Kidney (tissue), 11 donors: Measurements from ENCODE around the gene CEP170. TPM values are rescaled to one million over a fixed set of nuclear protein-coding genes. Genes with fewer than 3 reads are reported as not detected.
"Not testable (repeated sequence)": the region's sequence is repeated elsewhere in the genome, so short reads cannot be mapped to it uniquely, and the experiment has no call there.

Source experiments
- DNase-seq, 5 donors: peaks; one replicate each; pipeline ENCODE4 v3.0.0-alpha.2; 2013 to 2020
- FAIRE-seq: peaks from 2 replicates; lab custom pipeline; 2012; peaks lifted over from hg19 to GRCh38; lab: Jason Lieb, UNC
- H3K27ac ChIP-seq, 2 donors: one replicate each; pipeline ENCODE4 v1.7.0; 2013; ENCODE audit warnings: low read depth in 2 of 2, low read length in 2 of 2, inconsistent platforms in 1 of 2
- H3K27me3 ChIP-seq: one replicate; pipeline ENCODE4 v1.7.1; 2013; ENCODE audit warnings: low read length, inconsistent platforms; ENCODE audit not compliant: control insufficient read depth, insufficient read depth
- H3K36me3 ChIP-seq, 3 donors: one replicate each; pipeline versions ENCODE4 v1.7.0 to v1.7.1; 2013; ENCODE audit warnings: low read length in 3 of 3, control low read depth in 1 of 3, inconsistent platforms in 1 of 3; ENCODE audit not compliant: insufficient read depth in 3 of 3, control insufficient read depth in 2 of 3
- H3K4me1 ChIP-seq, 3 donors: one replicate each; pipeline versions ENCODE4 v1.7.0 to v1.7.1; 2013; ENCODE audit warnings: low read length in 3 of 3, inconsistent platforms in 1 of 3, low read depth in 1 of 3; ENCODE audit not compliant: control insufficient read depth in 2 of 3, insufficient read depth in 2 of 3
- H3K4me3 ChIP-seq, 3 donors: one replicate each; pipeline versions ENCODE4 v1.7.0 to v1.8.1; 2013; ENCODE audit warnings: low read length in 3 of 3, control low read depth in 1 of 3, inconsistent platforms in 1 of 3
- H3K9ac ChIP-seq, 3 donors: one replicate each; pipeline versions ENCODE4 v1.7.0 to v1.7.1; 2013; ENCODE audit warnings: low read length in 3 of 3, control low read depth in 1 of 3, inconsistent platforms in 1 of 3
- H3K9me3 ChIP-seq, 3 donors: one replicate each; pipeline versions ENCODE4 v1.7.0 to v1.7.1; 2013; ENCODE audit warnings: low read length in 3 of 3, control low read depth in 1 of 3, inconsistent platforms in 1 of 3; ENCODE audit not compliant: control insufficient read depth in 2 of 3, insufficient read depth in 1 of 3
- intact Hi-C: fragments of 100-400 bp; cut with DNase I; formaldehyde crosslinking; loops from one replicate; pipeline ENCODE4 v1.11.1; 2022
- polyA plus RNA-seq: library from polyadenylated mRNA; stranded (reverse); fragments of 350-450 nt; fragmentation: Illumina TruSeq; extraction: RNeasy Lipid Tissue Mini Kit (QIAGEN cat#74804); gene quantifications from one replicate; pipeline ENCODE4 v1.2.3, GENCODE V29; 2014; ENCODE audit warnings: low read depth, low replicate concordance; ENCODE audit not compliant: insufficient read depth
- total RNA-seq: library from RNA; stranded (reverse); fragmentation: NEBNext Ultra II Directional; extraction: Animal tissue kit (Norgen Biotek cat#: 25700); gene quantifications from one replicate; pipeline ENCODE4 v1.2.1, GENCODE V29; 2021
- donor health status: control.
- donor health status: control.
- donor health status: DM: yes; HTN: yes; CAD: no.
- donor health status: Normal renal cell carcinoma (clear cell type).

Gene CEP170
- total and polyA plus RNA-seq, 2 donors from 2014 or later, result 6.8 to 43.2 TPM

DNA sequence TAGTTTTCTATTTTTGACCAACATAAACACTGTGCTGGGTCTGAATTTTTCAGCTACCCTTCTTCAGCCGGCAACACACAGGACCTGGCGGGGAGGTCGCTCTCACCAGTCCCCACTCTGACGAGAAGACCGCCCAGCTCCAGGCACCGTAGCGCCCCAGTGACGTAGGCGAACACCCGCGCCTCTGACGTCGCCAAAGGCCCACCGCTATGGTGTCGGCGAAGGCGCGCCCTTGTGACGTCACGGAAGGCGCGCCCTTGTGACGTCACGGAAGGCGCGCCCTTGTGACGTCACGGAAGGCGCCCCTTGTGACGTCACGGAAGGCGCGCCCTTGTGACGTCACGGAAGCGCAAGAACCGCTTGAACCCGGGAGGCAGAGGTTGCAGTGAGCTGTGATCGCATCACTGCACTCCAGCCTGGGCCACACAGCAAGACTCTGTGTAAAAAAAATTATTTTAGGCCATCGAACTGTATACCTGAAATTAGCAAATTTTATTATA, 153.5 kb downstream of the CEP170 start:
- H3K27me3 ChIP-seq, H3K36me3 ChIP-seq, FAIRE-seq, intact Hi-C loops, H3K27ac ChIP-seq, H3K9me3 ChIP-seq, H3K9ac ChIP-seq, H3K4me1 ChIP-seq: not testable (repeated sequence)
- DNase-seq, result peak in 4 of 5 donors; percentile 9 to 85 (median 46)
- peak overlapping the region in 1 of 3 donors; percentile 26 for H3K4me3 ChIP-seq

DNA sequence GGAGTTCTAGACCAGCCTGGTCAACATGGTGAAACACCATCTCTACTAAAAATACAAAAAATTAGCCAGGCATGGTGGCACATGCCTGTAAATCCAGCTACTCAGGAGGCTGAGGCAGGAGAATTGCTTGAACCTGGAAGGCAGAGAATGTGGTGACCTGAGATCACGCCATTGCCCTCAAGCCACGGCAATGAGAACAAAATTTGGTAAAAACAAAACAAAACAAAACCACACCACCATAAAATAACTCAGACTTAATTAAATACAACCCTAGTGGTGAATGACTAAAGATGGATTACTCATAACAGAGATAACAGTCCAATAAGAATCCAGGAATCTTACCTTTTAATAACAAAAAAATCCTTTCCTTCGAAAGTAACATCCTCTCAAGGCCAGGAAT, 167.7 kb downstream of the CEP170 start:
- intact Hi-C loops, result not testable (repeated sequence)

More for the DNA sequence above, 167.7 kb downstream of the CEP170 start:
- not testable (repeated sequence) for H3K9me3 ChIP-seq, H3K4me3 ChIP-seq, FAIRE-seq, DNase-seq, H3K27me3 ChIP-seq, H3K9ac ChIP-seq, H3K4me1 ChIP-seq, H3K36me3 ChIP-seq, H3K27ac ChIP-seq

Other genes with a start within 250 kb of the CEP170 start
- gene SDCCAG8, start 760 bp upstream of the CEP170 start, total RNA-seq, result 53.2 TPM
- gene SDCCAG8, start 760 bp upstream of the CEP170 start, polyA plus RNA-seq, result 29.6 TPM